HepG2 (cell line): ENCODE measurements around the gene MTOR. TPM values are rescaled to one million over a fixed set of nuclear protein-coding genes. Genes with fewer than 3 reads are reported as not detected.

ENCODE experiments used
- ATRX ChIP-seq: sonication (generic); formaldehyde crosslinking; IDR thresholded peaks from 2 replicates; pipeline ENCODE4 v1.4.0; 2020; ENCODE audit warnings: missing genetic modification reagents, borderline replicate concordance
- CBFB ChIP-seq: sonication (generic); formaldehyde crosslinking; IDR thresholded peaks from 2 replicates; pipeline ENCODE4 v1.4.0; 2020; ENCODE audit warnings: missing genetic modification reagents
- CREB1 ChIP-seq, 2 experiments: fragments of 450-650 bp in 1 of 2; IDR thresholded peaks; 2 replicates each; pipeline ENCODE4 v1.6.1; 2016 to 2017; ENCODE audit warnings: control low read depth in 1 of 2, mild to moderate bottlenecking in 1 of 2, missing compliant biosample characterization in 1 of 2, missing genetic modification characterization in 1 of 2
- ESRRA ChIP-seq: sonication (generic); formaldehyde crosslinking; IDR thresholded peaks from 2 replicates; pipeline ENCODE4 v1.5.1; 2020; ENCODE audit warnings: mild to moderate bottlenecking, low read depth, missing genetic modification reagents
- KDM3A ChIP-seq: IDR thresholded peaks from 2 replicates; pipeline ENCODE4 v1.6.1; 2018; ENCODE audit warnings: low read depth, missing compliant biosample characterization
- MED1 ChIP-seq: sonication (generic); formaldehyde crosslinking; IDR thresholded peaks from 2 replicates; pipeline ENCODE4 v1.4.0; 2020; ENCODE audit warnings: missing genetic modification reagents
- RAD51 ChIP-seq: fragments of 450-650 bp; IDR thresholded peaks from 2 replicates; pipeline ENCODE4 v1.6.1; 2016; ENCODE audit warnings: borderline replicate concordance
- SAP130 ChIP-seq: IDR thresholded peaks from 2 replicates; pipeline ENCODE4 v1.6.1; 2016; ENCODE audit warnings: low read depth
- SMC3 ChIP-seq: IDR thresholded peaks from 2 replicates; pipeline ENCODE4 v1.6.1; 2011; ENCODE audit warnings: low read length, improper control_type of control experiment
- SNRNP70 ChIP-seq: fragments of 200-400 bp; formaldehyde crosslinking; IDR thresholded peaks from 2 replicates; pipeline ENCODE4 v1.6.1; 2017; ENCODE audit warnings: mild to moderate bottlenecking, low read depth, low read length, moderate library complexity
- TBX2 ChIP-seq: sonication (generic); formaldehyde crosslinking; IDR thresholded peaks from 2 replicates; pipeline ENCODE4 v1.5.0; 2020; ENCODE audit warnings: missing genetic modification reagents, mild to moderate bottlenecking, borderline replicate concordance
- TRIM24 ChIP-seq: sonication (generic); formaldehyde crosslinking; IDR thresholded peaks from 2 replicates; pipeline ENCODE4 v1.8.0; 2022; ENCODE audit warnings: mild to moderate bottlenecking, missing genetic modification reagents
- XRCC5 ChIP-seq: fragments of 200-400 bp; formaldehyde crosslinking; optimal IDR thresholded peaks from 2 replicates; pipeline ENCODE3; 2017; ENCODE audit warnings: mild to moderate bottlenecking, low read length
- ZEB1 ChIP-seq: IDR thresholded peaks from 2 replicates; pipeline ENCODE4 v1.6.1; 2012; ENCODE audit warnings: mild to moderate bottlenecking, low read depth, inconsistent platforms; ENCODE audit not compliant: insufficient replicate concordance
- ZMYM3 ChIP-seq: sonication (generic); formaldehyde crosslinking; IDR thresholded peaks from 2 replicates; pipeline ENCODE4 v1.5.1; 2020; ENCODE audit warnings: mild to moderate bottlenecking, missing genetic modification reagents
- ZNF225 ChIP-seq: sonication (generic); formaldehyde crosslinking; IDR thresholded peaks from 2 replicates; pipeline ENCODE4 v1.4.0; 2020; ENCODE audit warnings: mild to moderate bottlenecking, missing genetic modification reagents
- ZNF232 ChIP-seq: sonication (generic); formaldehyde crosslinking; IDR thresholded peaks from 2 replicates; pipeline ENCODE4 v1.4.0; 2020; ENCODE audit warnings: missing genetic modification reagents, borderline replicate concordance
- ZNF263 ChIP-seq: sonication (generic); formaldehyde crosslinking; IDR thresholded peaks from 2 replicates; pipeline ENCODE4 v1.4.0; 2020; ENCODE audit warnings: missing genetic modification reagents
- ZNF296 ChIP-seq: sonication (generic); formaldehyde crosslinking; conservative IDR thresholded peaks from 2 replicates; pipeline ENCODE4 v1.5.0; 2020; ENCODE audit warnings: mild to moderate bottlenecking, missing genetic modification reagents
- ZNF652 ChIP-seq: IDR thresholded peaks from 2 replicates; pipeline ENCODE4 v1.6.1; 2016; ENCODE audit warnings: low read depth, borderline replicate concordance
- ZNF724P ChIP-seq: sonication (generic); formaldehyde crosslinking; IDR thresholded peaks from 2 replicates; pipeline ENCODE4 v1.8.0; 2022; ENCODE audit warnings: missing genetic modification reagents, borderline replicate concordance
- ZNF747 ChIP-seq: sonication (generic); formaldehyde crosslinking; IDR thresholded peaks from 2 replicates; pipeline ENCODE4 v1.8.1; 2023; ENCODE audit warnings: missing genetic modification reagents, mild to moderate bottlenecking, borderline replicate concordance
- ZNF780A ChIP-seq: sonication (generic); formaldehyde crosslinking; IDR thresholded peaks from 2 replicates; pipeline ENCODE4 v1.8.0; 2022; ENCODE audit warnings: mild to moderate bottlenecking, missing genetic modification reagents, moderate library complexity
- ZNF878 ChIP-seq: sonication (generic); formaldehyde crosslinking; IDR thresholded peaks from 2 replicates; pipeline ENCODE4 v1.8.1; 2023; ENCODE audit warnings: mild to moderate bottlenecking, missing genetic modification reagents, moderate library complexity
- polyA plus RNA-seq, 8 experiments: library from polyadenylated mRNA; depleted of rRNA in 3 of 8; stranded (reverse) in 7 of 8; unstranded in 1 of 8; fragments of >200 nt; fragmentation: Illumina TruSeq in 4 of 8; extraction: Trizol in 4 of 8; gene quantifications; 2 replicates each; pipeline versions ENCODE4 v1.2.1 to v1.2.3, GENCODE V29; 2011 to 2016; ENCODE audit warnings: low read depth in 4 of 8, missing spikeins in 1 of 8, mixed read lengths in 1 of 8; ENCODE audit not compliant: insufficient read depth in 1 of 8
- total RNA-seq, 5 experiments: library from RNA; depleted of rRNA; stranded (reverse); fragments of >200 nt; fragmentation: Illumina TruSeq; extraction: Trizol; gene quantifications; 2 replicates each; pipeline ENCODE4 v1.2.3, GENCODE V29; 2016; ENCODE audit warnings: low read depth in 1 of 5
- TF ChIP-seq, protein P1 (sequence below): sonication (generic); formaldehyde crosslinking; IDR thresholded peaks from 2 replicates; pipeline ENCODE4 v1.5.1; 2020; ENCODE audit warnings: missing genetic modification reagents, mild to moderate bottlenecking, borderline replicate concordance
- TF ChIP-seq, protein P2 (sequence below): sonication (generic); formaldehyde crosslinking; IDR thresholded peaks from 2 replicates; pipeline ENCODE4 v1.5.1; 2020; ENCODE audit warnings: mild to moderate bottlenecking, missing genetic modification reagents, borderline replicate concordance
- TF ChIP-seq, protein P3 (sequence below): sonication (generic); formaldehyde crosslinking; IDR thresholded peaks from 2 replicates; pipeline ENCODE4 v1.4.0; 2020; ENCODE audit warnings: missing genetic modification reagents, mild to moderate bottlenecking, borderline replicate concordance

Gene MTOR
- total and polyA plus RNA-seq, 2 of the 13 experiments (the other 11 are each of a cell fraction or from before 2014, with no cell fraction given) = 24.6 to 34.6 TPM

DNA sequence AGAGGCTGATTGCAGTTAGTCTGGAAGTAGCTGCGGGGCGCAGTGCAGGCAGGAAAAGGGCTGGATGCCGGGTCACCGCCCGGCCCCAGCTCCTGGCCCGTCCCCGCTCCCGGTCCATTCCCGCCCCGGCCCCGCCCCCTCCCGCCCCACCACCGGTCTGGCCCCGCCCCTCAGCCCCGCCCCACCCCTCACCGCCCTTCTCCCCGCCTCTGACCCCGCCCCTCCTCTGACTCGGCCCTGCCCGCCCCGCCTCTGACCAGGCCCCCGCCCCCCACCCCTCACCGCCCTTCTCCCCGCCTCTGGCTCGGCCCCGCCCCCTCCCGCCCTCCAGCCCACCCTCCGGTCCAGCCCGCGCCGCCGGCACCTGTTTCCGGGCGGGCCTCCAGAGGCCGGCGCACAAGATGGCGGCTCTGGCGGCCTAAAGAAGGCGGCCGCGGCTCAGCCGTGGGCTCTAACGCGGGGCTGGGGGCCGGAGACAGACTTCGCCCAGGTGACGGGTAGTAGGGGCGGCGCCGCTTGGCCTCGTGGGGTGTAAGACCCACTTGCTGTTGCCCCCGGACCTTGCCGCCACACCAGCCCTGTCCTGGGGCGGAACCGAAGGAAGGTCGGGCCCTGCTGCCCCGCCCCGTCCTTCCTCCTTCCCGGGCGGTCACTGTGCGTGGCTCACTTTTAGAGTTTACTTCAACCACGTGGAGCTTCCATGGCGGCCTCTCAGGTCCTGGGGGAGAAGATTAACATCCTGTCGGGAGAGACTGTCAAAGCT, 10.7 kb upstream of the MTOR start, which contains the start of gene UBIAD1 (continued):
- 0 out of 2 replicates have a peak, but pooled peaks have one; percentile 24 for TF ChIP-seq KDM3A (CRISPR knock-in tag)
- TF ChIP-seq, protein P1, sequence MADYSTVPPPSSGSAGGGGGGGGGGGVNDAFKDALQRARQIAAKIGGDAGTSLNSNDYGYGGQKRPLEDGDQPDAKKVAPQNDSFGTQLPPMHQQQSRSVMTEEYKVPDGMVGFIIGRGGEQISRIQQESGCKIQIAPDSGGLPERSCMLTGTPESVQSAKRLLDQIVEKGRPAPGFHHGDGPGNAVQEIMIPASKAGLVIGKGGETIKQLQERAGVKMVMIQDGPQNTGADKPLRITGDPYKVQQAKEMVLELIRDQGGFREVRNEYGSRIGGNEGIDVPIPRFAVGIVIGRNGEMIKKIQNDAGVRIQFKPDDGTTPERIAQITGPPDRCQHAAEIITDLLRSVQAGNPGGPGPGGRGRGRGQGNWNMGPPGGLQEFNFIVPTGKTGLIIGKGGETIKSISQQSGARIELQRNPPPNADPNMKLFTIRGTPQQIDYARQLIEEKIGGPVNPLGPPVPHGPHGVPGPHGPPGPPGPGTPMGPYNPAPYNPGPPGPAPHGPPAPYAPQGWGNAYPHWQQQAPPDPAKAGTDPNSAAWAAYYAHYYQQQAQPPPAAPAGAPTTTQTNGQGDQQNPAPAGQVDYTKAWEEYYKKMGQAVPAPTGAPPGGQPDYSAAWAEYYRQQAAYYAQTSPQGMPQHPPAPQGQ = no peak
- TF ChIP-seq, protein P2, sequence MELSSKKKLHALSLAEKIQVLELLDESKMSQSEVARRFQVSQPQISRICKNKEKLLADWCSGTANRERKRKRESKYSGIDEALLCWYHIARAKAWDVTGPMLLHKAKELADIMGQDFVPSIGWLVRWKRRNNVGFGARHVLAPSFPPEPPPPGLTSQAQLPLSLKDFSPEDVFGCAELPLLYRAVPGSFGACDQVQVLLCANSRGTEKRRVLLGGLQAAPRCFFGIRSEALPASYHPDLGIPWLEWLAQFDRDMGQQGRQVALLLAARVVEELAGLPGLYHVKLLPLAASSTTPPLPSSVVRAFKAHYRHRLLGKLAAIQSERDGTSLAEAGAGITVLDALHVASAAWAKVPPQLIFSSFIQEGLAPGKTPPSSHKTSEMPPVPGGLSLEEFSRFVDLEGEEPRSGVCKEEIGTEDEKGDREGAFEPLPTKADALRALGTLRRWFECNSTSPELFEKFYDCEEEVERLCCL (CRISPR knock-in tag) = no peak; the same call in 1 of the 2 replicates
- peak; percentile 44 for TF ChIP-seq MED1 (CRISPR knock-in tag)
- no peak for TF ChIP-seq ZEB1
- TF ChIP-seq ZNF296 (CRISPR knock-in tag) = no peak
- peak; percentile 95 for TF ChIP-seq SAP130
- no peak for TF ChIP-seq SNRNP70
- TF ChIP-seq ATRX (CRISPR knock-in tag) = no peak
- TF ChIP-seq ZNF780A (CRISPR knock-in tag) = no peak
- TF ChIP-seq XRCC5 = peak; percentile 68
- no peak for TF ChIP-seq ZNF652 (CRISPR knock-in tag)
- no peak for TF ChIP-seq RAD51
- peak; percentile 70 for TF ChIP-seq ZNF225 (CRISPR knock-in tag)
- TF ChIP-seq ZNF724P (CRISPR knock-in tag) = no peak
- TF ChIP-seq CBFB = 0 out of 2 replicates have a peak, but pooled peaks have one; percentile 38
- TF ChIP-seq ZNF747 (CRISPR knock-in tag) = peak; percentile 62; the same call in 1 of the 2 replicates
- peak; percentile 72; the same call in 1 of the 2 replicates for TF ChIP-seq TBX2 (CRISPR knock-in tag)
- TF ChIP-seq ZNF263 (CRISPR knock-in tag) = peak; percentile 35; the same call in 1 of the 2 replicates
- TF ChIP-seq ESRRA (CRISPR knock-in tag) = peak; percentile 45; the same call in 1 of the 2 replicates
- TF ChIP-seq, protein P3, sequence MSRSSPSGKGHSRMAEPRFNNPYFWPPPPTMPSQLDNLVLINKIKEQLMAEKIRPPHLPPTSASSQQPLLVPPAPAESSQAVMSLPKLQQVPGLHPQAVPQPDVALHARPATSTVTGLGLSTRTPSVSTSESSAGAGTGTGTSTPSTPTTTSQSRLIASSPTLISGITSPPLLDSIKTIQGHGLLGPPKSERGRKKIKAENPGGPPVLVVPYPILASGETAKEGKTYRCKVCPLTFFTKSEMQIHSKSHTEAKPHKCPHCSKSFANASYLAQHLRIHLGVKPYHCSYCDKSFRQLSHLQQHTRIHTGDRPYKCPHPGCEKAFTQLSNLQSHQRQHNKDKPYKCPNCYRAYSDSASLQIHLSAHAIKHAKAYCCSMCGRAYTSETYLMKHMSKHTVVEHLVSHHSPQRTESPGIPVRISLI (CRISPR knock-in tag) = no peak; the same call in 1 of the 2 replicates
- no peak for TF ChIP-seq CREB1 (IDR thresholded peaks at IDR 0.05)
- peak; percentile 48; the same call in 1 of the 2 replicates for TF ChIP-seq CREB1 (CRISPR knock-in tag; IDR thresholded peaks at IDR 0.05)
- no peak for TF ChIP-seq SMC3
- no peak for TF ChIP-seq ZNF878 (CRISPR knock-in tag)
- TF ChIP-seq TRIM24 = no peak
- TF ChIP-seq ZNF232 (CRISPR knock-in tag) = peak; percentile 79; the same call in 1 of the 2 replicates
- TF ChIP-seq ZMYM3 (CRISPR knock-in tag) = 0 out of 2 replicates have a peak, but pooled peaks have one; percentile 9
